Measurements from ENCODE around the gene CEACAM5.
A peak's percentile ranks its signal among the peaks of the same experiment; 100 is the strongest.
"Not testable (repeated sequence)": the region's sequence is repeated elsewhere in the genome, so short reads cannot be mapped to it uniquely, and the experiment has no call there.

Gene CEACAM5

DNA sequence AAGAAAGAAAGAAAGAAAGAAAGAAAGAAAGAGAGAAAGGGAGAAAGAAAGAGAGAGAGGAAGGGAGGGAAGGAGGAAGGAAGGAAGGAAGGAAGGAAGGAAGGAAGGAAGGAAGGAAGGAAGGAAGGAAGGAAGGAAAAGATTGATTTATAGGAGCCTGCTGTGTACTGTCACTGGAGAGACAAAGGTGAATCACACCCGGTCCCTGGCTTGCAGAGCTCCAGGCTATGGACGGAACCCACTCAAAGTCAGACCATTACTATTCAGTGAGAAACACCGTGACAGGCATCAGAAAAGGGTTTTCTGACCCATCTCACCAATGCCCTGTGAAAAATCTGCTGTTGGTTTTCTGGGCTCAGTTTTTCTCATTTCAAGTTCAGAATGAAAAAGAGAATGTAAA lies 39.6 kb downstream of the CEACAM5 start:
- TF ChIP-seq, protein P1, sequence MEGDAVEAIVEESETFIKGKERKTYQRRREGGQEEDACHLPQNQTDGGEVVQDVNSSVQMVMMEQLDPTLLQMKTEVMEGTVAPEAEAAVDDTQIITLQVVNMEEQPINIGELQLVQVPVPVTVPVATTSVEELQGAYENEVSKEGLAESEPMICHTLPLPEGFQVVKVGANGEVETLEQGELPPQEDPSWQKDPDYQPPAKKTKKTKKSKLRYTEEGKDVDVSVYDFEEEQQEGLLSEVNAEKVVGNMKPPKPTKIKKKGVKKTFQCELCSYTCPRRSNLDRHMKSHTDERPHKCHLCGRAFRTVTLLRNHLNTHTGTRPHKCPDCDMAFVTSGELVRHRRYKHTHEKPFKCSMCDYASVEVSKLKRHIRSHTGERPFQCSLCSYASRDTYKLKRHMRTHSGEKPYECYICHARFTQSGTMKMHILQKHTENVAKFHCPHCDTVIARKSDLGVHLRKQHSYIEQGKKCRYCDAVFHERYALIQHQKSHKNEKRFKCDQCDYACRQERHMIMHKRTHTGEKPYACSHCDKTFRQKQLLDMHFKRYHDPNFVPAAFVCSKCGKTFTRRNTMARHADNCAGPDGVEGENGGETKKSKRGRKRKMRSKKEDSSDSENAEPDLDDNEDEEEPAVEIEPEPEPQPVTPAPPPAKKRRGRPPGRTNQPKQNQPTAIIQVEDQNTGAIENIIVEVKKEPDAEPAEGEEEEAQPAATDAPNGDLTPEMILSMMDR (IDR thresholded peaks at IDR 0.05; ENCODE audit: extremely low read depth, insufficient read depth, missing control alignments): no peak
- in situ Hi-C loops (cut with MboI; ENCODE audit: low pct_unique_long_range_greater_than_20kb, low sequenced_read_pairs, unreplicated experiment): no loop called here
- DNase-seq (ENCODE audit: low spot score): no peak

DNA sequence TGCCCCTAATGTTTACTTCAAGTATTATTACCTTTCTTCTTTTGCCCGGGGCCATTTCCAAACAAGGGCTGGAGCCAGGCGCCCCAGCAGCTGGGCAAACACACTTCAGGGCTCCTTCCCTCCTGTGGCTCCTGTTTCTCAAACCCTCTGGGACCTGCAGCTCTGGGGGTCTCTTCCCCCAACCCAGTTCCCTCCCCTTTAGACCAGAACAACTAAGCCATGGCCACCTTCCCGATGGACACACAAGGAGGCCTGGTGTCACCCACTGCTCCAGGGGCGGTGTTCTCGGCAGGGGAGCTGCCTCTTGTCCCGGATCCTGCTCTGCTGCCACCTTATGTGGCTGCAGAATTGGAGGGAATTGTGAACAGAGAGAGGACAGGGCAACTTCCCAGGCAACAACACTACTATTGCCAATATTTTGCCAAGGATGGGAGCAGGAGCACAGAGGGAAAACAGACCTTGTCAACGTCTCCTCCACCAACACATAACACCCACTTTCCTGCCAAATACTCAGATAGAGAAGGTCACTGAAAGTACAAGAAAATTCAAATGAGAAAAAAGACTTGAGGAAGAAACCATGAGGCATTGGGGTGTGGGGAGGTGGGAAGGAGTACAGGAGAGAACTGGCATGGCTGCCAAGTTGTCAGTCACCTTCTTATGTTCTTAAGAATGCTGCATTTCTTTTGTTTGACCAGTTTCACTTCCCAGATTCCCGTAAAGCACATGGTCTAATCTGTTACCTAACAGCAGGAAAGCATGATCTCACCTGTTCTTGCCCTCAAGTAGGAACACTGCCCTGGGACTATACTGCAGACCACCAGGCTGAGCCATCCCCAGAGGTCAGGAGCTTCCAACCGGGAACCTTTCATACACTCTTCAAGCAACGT lies 42.1 kb downstream of the CEACAM5 start:
- DNase-seq (ENCODE audit: low spot score); in situ Hi-C loops (cut with MboI; ENCODE audit: low pct_unique_long_range_greater_than_20kb, low sequenced_read_pairs, unreplicated experiment): not testable (repeated sequence)

GRCh38 chr19:41753159-41753558 lies 44.7 kb downstream of the CEACAM5 start:
- TF ChIP-seq, protein P1 (IDR thresholded peaks at IDR 0.05; ENCODE audit: extremely low read depth, insufficient read depth, missing control alignments): peak; percentile 87
- peak; percentile 57 for DNase-seq (ENCODE audit: low spot score)
- in situ Hi-C loops (cut with MboI; ENCODE audit: low pct_unique_long_range_greater_than_20kb, low sequenced_read_pairs, unreplicated experiment): no loop called here

- TF ChIP-seq, protein P1 (IDR thresholded peaks at IDR 0.05; ENCODE audit: extremely low read depth, insufficient read depth, missing control alignments): peak; percentile 71
- peak; percentile 32 for DNase-seq (ENCODE audit: low spot score)
- in situ Hi-C loops (cut with MboI; ENCODE audit: low pct_unique_long_range_greater_than_20kb, low sequenced_read_pairs, unreplicated experiment): no loop called here
Measured at GRCh38 chr19:41753936-41754529, 45.6 kb downstream of the CEACAM5 start.

DNA sequence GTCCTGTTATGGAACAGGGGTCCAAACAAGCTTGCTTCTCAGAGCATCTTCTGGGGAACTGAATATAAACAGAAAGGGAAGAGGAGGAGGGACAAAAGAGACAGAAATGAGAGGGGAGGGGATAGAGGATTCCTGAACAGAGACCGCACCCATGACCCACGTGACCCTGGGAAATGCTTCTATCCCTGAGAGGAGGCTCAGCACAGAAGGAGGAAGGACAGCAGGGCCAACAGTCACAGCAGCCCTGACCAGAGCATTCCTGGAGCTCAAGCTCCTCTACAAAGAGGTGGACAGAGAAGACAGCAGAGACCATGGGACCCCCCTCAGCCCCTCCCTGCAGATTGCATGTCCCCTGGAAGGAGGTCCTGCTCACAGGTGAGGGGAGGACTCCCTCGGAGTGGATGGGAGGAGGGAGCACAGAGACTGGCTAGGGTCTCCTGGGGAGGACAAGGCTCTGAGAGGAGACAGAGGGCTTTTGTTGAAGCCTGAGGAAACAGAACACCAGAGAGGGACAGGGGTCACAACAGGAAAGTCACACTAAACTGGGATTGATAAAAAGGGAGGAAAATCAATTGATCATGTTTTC lies 47.0 kb downstream of the CEACAM5 start, which contains the start of gene CEACAM6:
Gene CEACAM6 (plus strand): TSS at position 203 of the 586 bp plus-strand sequence. CDS start 109 bp downstream, at position 312.
- DNase-seq (ENCODE audit: low spot score): no peak
- in situ Hi-C loops (cut with MboI; ENCODE audit: low pct_unique_long_range_greater_than_20kb, low sequenced_read_pairs, unreplicated experiment): no loop called here

GRCh38 chr19:41758846-41759245 lies 50.4 kb downstream of the CEACAM5 start:
- in situ Hi-C loops (cut with MboI; ENCODE audit: low pct_unique_long_range_greater_than_20kb, low sequenced_read_pairs, unreplicated experiment): no loop called here
- DNase-seq (ENCODE audit: low spot score): no peak
- TF ChIP-seq, protein P1 (IDR thresholded peaks at IDR 0.05; ENCODE audit: extremely low read depth, insufficient read depth, missing control alignments): no peak

More for the DNA sequence above, 47.0 kb downstream of the CEACAM5 start, which contains the start of gene CEACAM6:
- TF ChIP-seq, protein P1 (IDR thresholded peaks at IDR 0.05; ENCODE audit: extremely low read depth, insufficient read depth, missing control alignments): no peak
